Neutrophil (primary cell): ENCODE measurements around the gene NRG4.
A peak's percentile ranks its signal among the peaks of the same experiment; 100 is the strongest.
"Not testable (repeated sequence)": the region's sequence is repeated elsewhere in the genome, so short reads cannot be mapped to it uniquely, and the experiment has no call there.

Source experiments
- H3K27ac ChIP-seq: fragments of 200-600 bp; sonication (generic); 2 replicates; pipeline ENCODE4 v1.5.1; 2016; ENCODE audit warnings: mild to moderate bottlenecking, moderate library complexity
- H3K27me3 ChIP-seq: fragments of 200-600 bp; sonication (generic); 2 replicates; pipeline ENCODE4 v1.6.0; 2016; ENCODE audit warnings: mild to moderate bottlenecking
- H3K36me3 ChIP-seq: fragments of 200-600 bp; sonication (generic); 2 replicates; pipeline ENCODE4 v1.5.1; 2017
- H3K4me1 ChIP-seq, 2 experiments: fragments of 200-600 bp in 1 of 2; sonication (generic) in 1 of 2; 1 replicate in 1 of 2; 2 replicates in 1 of 2; pipeline versions ENCODE4 v1.5.1 to v1.6.1; 2013 to 2016; ENCODE audit warnings: low read depth in 1 of 2, low read length in 1 of 2, mild to moderate bottlenecking in 1 of 2, moderate library complexity in 1 of 2; ENCODE audit not compliant: control insufficient read depth in 1 of 2, insufficient read depth in 1 of 2
- H3K4me3 ChIP-seq, 2 experiments: fragments of 200-600 bp in 1 of 2; sonication (generic) in 1 of 2; 1 replicate in 1 of 2; 2 replicates in 1 of 2; pipeline ENCODE4 v1.5.1; 2013 to 2016; ENCODE audit warnings: low read depth in 1 of 2, low read length in 1 of 2, mild to moderate bottlenecking in 1 of 2, moderate library complexity in 1 of 2
- H3K9me3 ChIP-seq: fragments of 200-600 bp; sonication (generic); 2 replicates; pipeline ENCODE4 v1.5.1; 2016
- TF ChIP-seq, protein P1 (sequence below): fragments of 200-600 bp; sonication (generic); IDR thresholded peaks from 2 replicates; pipeline ENCODE4 v1.5.1; 2016; ENCODE audit warnings: antibody characterized with exemption

The NRG4 gene

DNA sequence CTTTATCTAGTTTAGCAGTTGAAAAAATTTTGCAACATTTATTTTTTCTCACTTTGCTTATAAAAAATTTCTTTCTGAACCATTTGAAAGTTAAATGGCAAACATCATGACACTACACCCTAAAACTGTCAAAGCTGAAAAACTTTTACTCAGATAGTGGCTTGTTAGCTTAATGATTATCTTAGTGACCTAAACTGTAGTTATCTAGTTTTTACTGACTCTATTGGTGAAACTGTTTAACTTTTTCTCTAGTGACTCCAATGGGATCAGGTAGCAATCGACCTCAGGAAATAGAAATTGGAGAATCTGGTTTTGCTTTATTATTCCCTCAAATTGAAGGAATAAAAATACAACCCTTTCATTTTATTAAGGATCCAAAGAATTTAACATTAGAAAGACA lies 95.2 kb downstream of the NRG4 start:
- H3K27me3 ChIP-seq = no peaks in the 10 kb centered on the region
- H3K4me1 ChIP-seq = no peaks in the 10 kb centered on the region
- H3K4me3 ChIP-seq = no peak overlapping the region
- no peak overlapping the region for H3K27ac ChIP-seq
- peaks cover 65% of the 10 kb centered on the region for H3K36me3 ChIP-seq
- H3K9me3 ChIP-seq = no peaks in the 10 kb centered on the region
- TF ChIP-seq, protein P1, sequence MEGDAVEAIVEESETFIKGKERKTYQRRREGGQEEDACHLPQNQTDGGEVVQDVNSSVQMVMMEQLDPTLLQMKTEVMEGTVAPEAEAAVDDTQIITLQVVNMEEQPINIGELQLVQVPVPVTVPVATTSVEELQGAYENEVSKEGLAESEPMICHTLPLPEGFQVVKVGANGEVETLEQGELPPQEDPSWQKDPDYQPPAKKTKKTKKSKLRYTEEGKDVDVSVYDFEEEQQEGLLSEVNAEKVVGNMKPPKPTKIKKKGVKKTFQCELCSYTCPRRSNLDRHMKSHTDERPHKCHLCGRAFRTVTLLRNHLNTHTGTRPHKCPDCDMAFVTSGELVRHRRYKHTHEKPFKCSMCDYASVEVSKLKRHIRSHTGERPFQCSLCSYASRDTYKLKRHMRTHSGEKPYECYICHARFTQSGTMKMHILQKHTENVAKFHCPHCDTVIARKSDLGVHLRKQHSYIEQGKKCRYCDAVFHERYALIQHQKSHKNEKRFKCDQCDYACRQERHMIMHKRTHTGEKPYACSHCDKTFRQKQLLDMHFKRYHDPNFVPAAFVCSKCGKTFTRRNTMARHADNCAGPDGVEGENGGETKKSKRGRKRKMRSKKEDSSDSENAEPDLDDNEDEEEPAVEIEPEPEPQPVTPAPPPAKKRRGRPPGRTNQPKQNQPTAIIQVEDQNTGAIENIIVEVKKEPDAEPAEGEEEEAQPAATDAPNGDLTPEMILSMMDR = no peak

DNA sequence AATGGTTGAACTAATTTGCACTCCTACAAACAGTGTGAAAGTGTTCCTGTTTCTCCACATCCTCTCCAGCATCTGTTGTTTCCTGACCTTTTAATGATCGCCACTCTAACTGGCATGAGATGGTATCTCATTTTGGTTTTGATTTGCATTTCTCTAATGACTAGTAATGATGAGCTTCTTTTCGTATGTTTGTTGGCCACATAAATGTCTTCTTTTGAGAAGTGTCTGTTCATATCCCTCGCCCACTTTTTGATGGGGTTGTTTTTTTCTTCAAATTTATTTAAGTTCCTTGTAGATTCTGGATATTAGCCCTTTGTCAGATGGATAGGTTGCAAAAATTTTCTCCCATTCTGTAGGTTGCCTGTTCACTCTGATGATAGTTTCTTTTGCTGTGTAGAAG lies 101.9 kb downstream of the NRG4 start:
- peaks cover 33% of the 10 kb centered on the region for H3K36me3 ChIP-seq
- H3K4me3 ChIP-seq, H3K4me1 ChIP-seq, H3K9me3 ChIP-seq, H3K27ac ChIP-seq, H3K27me3 ChIP-seq: not testable (repeated sequence)

DNA sequence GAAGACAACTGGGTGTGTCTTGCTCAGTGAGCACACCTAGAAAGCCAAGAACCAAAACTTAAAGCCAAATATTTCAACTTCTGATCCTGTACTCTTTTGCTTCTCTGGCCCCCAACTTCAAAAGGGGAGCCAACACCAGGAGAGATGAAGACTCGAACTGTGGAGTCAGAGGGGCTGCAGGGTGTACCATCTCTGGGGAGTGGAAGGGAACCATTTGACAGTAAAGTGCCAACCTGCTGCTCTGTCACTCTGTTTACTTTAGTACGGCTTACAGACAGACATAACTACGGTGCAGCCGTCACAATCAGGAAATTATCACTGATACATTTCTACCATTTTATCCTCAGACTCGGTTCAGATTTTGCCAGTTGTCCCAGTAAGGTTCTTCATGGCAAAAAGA lies 107.0 kb downstream of the NRG4 start:
- Histone ChIP-seq H3K27me3 (no peaks in the 10 kb centered on the region), H3K36me3 (peaks cover 12% of the 10 kb centered on the region), H3K27ac (no peak overlapping the region), H3K9me3 (no peaks in the 10 kb centered on the region), H3K4me1 (peaks cover 14 to 20% of the 10 kb centered on the region in 2 experiments), H3K4me3 (no peak overlapping the region)
- TF ChIP-seq, protein P1 = no peak

DNA sequence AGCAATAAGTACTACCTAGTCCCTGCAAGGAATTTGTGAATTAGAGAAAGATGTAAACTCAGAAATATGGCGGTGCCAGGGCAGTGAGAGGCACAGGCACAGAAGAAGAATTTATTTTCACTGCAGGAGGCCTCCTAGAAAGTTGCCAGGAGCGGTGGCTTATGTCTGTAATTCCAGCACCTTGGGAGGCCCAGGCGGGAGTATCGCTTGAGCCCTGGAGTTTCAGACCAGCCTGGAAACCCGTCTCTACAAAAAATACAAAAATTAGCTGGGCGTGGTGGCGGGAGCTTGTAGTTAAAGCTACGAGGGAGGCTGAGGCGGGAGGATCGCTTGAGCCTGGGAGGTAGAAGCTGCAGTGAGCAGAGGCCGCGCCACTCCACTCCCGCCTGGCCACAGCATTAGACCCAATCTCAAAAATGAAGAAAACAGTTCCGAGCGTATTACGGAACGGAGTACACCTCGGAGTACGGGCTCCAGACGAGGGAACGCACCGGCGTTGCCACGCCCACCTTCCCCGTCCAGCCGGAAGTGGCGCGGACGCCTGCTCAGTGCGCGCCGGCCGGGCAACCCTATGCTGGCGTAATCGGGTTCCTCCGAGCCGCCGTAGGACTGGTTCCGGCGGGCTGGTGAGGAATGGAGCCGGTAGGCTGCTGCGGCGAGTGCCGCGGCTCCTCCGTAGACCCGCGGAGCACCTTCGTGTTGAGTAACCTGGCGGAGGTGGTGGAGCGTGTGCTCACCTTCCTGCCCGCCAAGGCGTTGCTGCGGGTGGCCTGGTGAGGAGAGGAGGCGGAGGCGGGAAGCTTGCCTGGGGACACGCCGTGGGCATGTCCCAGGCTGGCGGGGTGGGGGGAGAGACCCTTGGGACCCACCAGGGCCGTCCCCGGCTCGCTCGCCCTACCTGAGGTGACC lies 108.6 kb downstream of the NRG4 start, which contains the start of gene FBXO22:
FBXO22 (plus strand) TSS at position 548 of the 909 bp plus-strand sequence; CDS start at position 634, 86 bp downstream.
- Histone ChIP-seq H3K36me3 (peaks cover 12% of the 10 kb centered on the region), H3K27me3 (no peaks in the 10 kb centered on the region), H3K27ac (peak within 1 kb of the TSS; percentile 83), H3K4me1 (peaks cover 14 to 20% of the 10 kb centered on the region in 2 experiments), H3K9me3 (no peaks in the 10 kb centered on the region), H3K4me3 (peak within 1 kb of the TSS; percentile 83 to 86)
- TF ChIP-seq, protein P1 = peak; percentile 43

DNA sequence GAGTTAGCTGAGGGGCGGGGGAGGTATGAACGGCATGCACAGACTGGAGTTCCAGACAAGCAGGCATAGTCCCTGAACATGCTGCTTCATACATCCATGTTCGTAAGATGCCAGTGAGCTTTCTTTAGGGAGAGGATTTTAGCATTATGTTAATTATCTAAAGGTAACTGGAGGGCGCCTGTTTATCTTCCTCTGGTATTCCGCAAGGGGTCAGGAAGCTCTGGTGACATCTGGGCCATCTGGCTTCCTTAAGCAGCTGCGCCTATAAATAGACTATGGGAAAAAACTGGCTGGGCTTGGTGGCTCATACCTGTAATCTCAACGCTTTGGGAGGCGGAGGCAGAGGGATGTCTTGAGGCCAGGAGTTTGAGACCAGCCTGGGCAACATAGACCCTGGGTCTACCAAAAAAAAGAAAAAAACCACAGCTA lies 110.1 kb downstream of the NRG4 start:
- H3K9me3 ChIP-seq = no peaks in the 10 kb centered on the region
- no peak overlapping the region for H3K27ac ChIP-seq
- H3K36me3 ChIP-seq = peaks cover 12% of the 10 kb centered on the region
- no peak overlapping the region for H3K4me3 ChIP-seq
- TF ChIP-seq, protein P1 = no peak
- peaks cover 14 to 20% of the 10 kb centered on the region in 2 experiments for H3K4me1 ChIP-seq
- H3K27me3 ChIP-seq = no peaks in the 10 kb centered on the region

GRCh38 chr15:75900577-75900976 lies 111.6 kb downstream of the NRG4 start:
- Histone ChIP-seq H3K36me3 (peaks cover 1% of the 10 kb centered on the region), H3K9me3 (no peaks in the 10 kb centered on the region), H3K4me1 (peaks cover 14 to 20% of the 10 kb centered on the region in 2 experiments), H3K27ac (no peak overlapping the region), H3K4me3 (no peak overlapping the region), H3K27me3 (no peaks in the 10 kb centered on the region)
- TF ChIP-seq, protein P1 = no peak
